Measurements from ENCODE around the gene TSEN2.
"Not testable (repeated sequence)": the region's sequence is repeated elsewhere in the genome, so short reads cannot be mapped to it uniquely, and the experiment has no call there.

The TSEN2 gene

DNA sequence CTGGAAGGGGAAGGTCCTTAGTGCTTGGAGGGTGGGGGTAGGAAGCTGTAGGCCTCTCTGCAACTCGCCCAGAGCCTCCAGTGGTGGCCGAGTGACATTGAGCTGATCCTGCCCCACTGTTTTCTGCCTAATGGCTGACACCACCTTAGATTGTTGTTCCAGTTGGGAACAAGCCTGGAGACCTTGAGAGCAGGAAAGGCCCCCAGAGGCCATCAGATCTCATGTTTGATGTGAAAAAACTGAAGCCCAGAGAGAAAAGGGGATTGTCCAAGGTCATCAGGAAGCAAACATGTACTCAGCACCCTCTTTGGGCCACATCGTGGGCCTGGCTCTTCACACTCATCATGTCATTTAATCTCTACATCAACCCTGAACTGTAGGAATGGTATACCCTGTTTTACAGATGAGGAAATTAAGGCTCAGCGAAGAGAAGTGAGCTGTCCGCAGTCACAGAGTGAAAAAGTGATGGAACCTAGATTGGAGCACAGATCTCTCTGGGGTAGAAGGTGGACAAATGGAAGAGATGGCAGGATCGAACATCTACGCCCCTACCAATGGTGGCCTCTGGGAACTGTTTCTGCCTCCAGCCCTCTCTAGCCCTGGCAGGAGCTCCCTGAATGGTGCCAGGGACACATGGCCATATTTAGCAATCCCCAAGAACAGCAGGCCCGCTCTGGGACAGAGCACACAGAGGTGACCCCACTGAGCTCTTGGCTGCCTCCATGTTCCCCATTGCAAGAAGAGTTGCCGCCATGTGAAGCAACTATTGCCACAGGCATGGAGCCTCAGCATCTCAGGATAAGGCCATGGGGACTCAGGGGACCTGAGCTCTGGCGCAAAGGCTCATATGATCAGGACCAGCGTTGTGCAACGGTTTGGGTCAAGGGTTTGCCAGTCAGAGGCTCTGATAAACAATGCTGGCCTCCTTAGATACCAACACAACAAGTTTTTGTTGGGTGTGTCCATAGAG lies 31.6 kb upstream of the TSEN2 start:
- no peak for DNase-seq

DNA sequence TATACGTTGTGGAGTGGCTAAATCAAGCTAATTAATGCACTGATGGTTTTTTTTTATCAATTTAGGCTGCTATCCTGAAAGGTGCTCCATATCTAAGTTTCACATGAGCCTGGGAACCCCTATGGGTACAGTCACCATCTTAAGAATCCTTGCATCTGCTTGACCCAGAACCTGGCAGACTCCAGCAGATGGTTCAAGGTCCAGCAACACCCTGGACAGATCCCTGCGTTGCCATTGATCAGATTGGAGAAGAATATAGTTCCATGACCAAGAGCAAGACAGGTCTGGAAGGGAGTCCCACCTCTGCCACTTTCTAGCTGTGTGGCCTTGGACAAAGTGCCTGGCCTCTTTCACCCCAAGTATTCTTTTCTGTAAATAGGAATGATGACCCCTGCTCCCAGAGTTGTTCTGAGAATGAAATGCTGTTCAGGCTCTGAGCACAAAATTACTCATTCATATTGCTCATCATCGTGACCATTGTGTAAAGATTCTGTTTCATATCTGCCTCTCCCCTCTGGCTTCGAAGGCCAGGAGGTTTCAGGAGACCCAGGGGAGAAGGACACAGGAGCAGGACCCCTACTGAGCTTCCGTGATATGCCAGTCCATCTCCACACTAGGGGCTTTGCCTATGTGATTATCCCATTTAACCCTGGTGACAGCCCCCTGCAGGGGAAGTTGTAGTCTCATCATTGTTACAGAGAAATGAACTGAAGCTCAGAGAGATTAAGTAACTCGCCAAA lies 30.0 kb upstream of the TSEN2 start:
- DNase-seq = no peak

DNA sequence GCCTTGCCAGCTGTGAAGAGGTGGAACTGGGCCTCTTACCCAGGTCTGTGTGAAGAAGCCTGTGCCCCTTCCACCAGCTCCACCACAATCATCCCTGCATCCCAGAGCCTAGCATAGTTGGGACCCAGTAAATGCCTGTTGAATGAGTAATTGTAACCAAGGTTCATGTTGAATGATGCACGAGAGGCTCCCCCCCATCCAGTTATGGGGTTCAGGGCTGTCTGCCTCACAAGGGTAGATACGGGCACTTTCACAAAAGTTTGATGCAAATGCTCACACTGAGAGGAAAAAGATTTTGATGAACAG lies 29.5 kb upstream of the TSEN2 start:
- DNase-seq = no peak

DNA sequence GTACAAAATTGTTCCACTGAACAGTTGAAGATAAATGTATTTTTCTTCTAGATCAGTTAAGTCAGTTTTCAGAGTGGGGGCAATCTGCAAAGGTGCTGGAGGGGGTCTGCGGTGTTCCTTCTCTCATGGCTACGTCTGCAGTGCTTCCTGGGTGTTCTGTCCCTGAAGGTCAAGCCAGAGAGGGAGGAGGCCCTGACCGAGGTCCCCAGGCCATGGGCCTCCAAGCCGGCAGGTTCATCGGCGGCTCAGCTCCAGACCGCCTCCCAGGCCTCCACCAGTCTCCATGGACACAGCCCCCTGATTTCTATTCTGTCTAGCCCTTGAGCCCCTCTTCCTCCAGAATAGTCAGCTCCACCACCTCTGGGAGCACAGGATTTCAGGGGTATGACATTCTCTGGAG lies 28.5 kb upstream of the TSEN2 start:
- DNase-seq = no peak

GRCh38 chr3:12456441-12456840 lies 27.8 kb upstream of the TSEN2 start:
- no peak for DNase-seq

- DNase-seq = not testable (repeated sequence)
Measured at GRCh38 chr3:12457380-12457779, 26.9 kb upstream of the TSEN2 start.

- DNase-seq = peak; percentile 73
Measured at GRCh38 chr3:12458901-12459300, 25.4 kb upstream of the TSEN2 start.

- no peak for DNase-seq
Measured at GRCh38 chr3:12460127-12460526, 24.2 kb upstream of the TSEN2 start.

DNA sequence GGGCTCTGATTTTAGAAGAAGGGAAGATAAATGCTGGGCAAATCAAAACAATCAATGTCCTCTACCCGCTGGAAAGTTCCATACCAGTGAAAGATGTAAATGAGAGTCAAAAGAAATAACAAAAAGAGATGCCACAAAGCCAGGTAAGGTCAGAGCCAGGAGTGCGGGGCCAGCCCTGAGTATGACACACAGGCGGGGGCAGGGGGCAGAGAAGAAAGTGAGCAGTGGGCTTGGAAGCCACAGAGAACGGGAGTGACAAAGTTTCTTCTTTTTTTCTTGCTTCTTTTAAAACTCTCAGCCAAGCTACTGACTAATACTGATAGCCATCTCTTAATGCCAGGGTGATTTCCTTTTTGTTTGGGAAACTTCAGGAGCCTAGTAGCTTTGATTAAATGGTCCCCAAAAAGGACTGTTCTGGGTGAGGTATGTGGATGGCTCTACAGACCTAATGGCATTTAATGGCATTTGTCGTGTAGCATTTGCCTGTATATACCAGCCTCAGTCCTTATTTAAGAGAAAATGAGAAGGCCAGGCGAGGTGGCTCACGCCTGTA lies 23.1 kb upstream of the TSEN2 start:
- no peak for DNase-seq

GRCh38 chr3:12462159-12462947 lies 21.9 kb upstream of the TSEN2 start:
- DNase-seq = peak; percentile 57

- DNase-seq = no peak
Measured at GRCh38 chr3:12463686-12464085, 20.6 kb upstream of the TSEN2 start.

DNA sequence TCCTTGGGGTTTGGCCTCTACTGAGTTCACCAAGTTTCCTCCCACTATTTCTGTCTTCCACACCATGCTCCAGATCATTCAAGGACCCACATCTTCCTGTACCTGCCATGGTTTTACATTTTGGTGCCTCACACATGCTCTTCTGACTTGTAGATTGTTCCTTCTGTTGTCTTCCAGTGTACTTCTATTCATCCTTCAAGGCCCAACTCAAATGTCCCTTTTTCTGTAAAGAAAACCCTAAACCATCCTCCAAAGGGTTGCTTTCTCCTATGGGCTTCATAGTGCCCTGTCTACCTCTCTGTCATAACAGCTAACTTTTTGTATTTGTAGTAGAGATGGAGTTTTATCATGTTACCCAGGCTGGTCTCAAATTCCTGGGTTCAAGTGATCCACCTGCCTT lies 20.1 kb upstream of the TSEN2 start:
- DNase-seq = no peak

DNA sequence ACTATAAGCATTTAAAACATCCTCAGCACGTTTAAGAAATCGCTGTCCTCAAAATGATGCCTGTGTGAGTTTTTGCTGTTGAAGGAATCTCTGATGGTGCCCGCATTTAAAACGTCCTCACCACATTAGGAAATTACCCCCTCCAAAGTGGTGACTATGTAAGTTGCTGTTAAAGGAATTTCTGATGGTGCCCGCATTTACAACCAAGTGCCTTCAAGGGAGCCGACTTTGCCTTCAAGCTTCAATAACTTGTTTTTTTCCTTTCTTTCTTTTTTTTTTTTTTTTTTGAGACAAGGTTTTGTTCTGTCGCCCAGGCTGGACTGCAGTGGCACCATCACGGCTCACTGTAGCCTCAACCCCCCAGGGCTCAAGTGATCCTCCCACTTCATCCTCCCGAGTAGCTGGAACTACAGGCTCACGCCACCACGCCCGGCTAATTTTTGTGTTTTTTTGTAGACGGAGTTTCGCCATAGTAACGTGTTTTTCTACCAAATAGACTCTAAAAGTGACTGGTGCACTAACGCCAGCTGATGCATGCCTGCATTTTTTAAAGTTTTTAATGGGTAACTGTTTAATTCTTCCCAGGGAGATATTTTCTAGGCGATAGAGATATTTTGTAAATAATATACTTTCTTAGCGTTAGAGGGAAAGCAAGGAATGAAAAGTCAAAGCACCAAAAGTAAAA lies 19.0 kb upstream of the TSEN2 start:
- no peak for DNase-seq

DNA sequence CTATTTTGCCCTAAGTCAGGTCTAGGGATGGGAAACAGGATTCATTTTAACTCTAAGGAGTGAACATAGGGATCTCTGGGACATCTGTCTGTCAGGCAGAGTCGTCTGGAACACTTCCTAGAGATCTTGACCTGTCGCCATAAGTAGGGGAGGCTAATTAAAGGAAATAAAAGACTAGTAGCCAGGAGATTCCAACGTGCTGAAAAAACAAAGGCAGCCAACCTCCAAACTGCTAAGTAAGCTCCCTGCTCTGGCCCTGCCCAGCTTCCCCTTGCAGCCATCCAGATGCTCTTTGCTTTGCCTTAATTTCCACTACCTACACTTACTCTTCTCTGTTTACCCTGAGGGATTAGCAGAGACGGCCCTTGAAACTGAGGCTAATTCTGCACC lies 18.4 kb upstream of the TSEN2 start:
- DNase-seq = no peak

- no peak for DNase-seq
Measured at GRCh38 chr3:12467746-12468145, 16.5 kb upstream of the TSEN2 start.

GRCh38 chr3:12468276-12468675 lies 16.0 kb upstream of the TSEN2 start:
- DNase-seq = no peak

DNA sequence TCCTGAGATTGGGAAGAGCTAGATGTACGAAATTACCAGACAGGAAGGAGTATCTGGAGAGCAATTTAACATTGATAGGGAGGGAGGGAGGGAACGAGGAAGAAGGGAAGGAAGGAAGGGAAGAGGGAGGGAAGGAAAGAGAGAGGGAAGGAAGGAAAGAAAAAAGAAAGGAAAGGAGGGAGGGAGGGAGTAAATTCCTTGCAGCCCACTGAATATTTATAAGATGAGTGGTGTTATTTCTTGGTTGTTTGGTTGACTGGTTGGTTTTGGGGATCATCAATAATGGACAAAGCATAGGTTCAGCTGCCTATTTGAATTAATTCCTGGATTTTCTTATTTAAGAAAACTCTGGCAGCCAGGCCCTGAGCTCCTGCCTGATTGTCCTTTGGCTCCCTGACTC lies 15.5 kb upstream of the TSEN2 start:
- no peak for DNase-seq

- DNase-seq = not testable (repeated sequence)
Measured at GRCh38 chr3:12469222-12469621, 15.1 kb upstream of the TSEN2 start.

DNA sequence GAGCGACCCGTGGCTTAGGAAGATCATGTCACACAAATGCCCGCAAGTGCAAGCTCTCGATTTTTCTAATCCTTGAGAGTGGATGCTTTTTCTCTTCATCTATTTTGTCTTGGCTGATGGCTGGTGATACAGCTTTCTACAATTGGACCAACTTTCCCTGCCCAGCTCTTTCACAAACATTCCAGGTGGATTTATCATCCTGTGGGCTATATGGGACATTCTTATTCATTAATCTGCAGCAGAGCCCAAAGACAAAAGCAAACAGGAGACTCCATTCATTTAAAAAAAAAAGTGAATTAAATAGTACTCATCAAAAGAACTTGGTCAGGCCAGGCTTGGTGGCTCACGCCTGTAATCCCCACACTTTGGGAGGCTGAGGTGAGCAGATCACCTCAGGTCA lies 14.2 kb upstream of the TSEN2 start:
- DNase-seq = no peak

DNA sequence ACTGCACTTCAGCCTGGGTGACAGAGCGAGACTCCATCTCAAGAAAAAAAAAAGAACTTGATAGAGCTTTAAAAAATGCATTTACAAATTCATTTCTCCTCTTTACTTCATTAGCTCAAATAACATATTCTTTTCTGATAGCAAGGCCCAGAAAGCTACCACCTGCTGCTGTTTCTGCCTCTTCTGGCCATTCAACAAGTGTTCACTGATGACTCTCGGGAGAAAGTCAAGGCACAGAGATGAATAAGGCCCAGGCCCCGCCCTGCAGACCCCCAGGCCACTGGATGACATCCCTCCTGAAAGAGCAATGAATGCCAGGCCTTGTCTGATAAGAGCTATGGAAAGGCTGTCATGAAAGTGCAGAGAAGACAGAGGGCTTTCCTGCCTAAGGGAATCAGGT lies 13.6 kb upstream of the TSEN2 start:
- no peak for DNase-seq

DNA sequence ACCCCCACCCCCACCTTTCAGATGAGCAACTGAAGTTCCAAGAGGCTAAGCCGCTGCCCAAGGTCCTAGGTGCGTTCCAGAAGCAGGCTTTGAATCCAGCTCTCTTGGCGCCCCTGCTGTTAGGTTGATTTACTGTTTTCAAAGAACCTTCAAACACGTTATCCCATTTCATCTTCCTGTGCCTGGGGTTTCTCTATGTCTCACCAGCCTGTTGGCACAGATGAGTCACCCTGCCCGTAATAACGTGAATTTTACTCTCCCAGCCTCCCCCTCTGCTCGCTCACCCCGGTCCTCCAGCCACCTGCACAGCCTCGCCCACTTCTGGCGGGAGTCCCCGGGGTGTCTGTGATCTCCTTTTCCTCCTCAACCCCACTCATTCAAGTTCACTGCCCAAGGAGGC lies 13.0 kb upstream of the TSEN2 start:
- no peak for DNase-seq

- no peak for DNase-seq
Measured at GRCh38 chr3:12472000-12472610, 12.2 kb upstream of the TSEN2 start.
